Stimulated activated memory B cell treated with anti-CD40 and anti-IgM and Interleukin-4, amounts not matched to agents 10 μg/mL and 1 μg/mL and 100 μg/mL, for 72 hours (primary cell): ENCODE data around the gene CTNND1.
"Not testable (repeated sequence)": the region's sequence is repeated elsewhere in the genome, so short reads cannot be mapped to it uniquely, and the experiment has no call there.

Experiments used
- ATAC-seq: fragments of 150-1000 bp; cut with Tn5 transposase; 2 replicates; pipeline ENCODE4 v1.10.0; 2021
- H3K27ac Mint-ChIP-seq: one replicate; pipeline ENCODE4 v1.8.0; 2022; ENCODE audit warnings: mild to moderate bottlenecking, mixed read lengths
- H3K27me3 Mint-ChIP-seq: one replicate; pipeline ENCODE4 v1.8.0; 2022; ENCODE audit warnings: mixed read lengths
- H3K36me3 Mint-ChIP-seq: one replicate; pipeline ENCODE4 v1.8.0; 2022; ENCODE audit warnings: mixed read lengths
- H3K4me1 Mint-ChIP-seq: one replicate; pipeline ENCODE4 v1.8.0; 2022; ENCODE audit warnings: mixed read lengths
- H3K4me3 Mint-ChIP-seq: one replicate; pipeline ENCODE4 v1.8.0; 2022; ENCODE audit warnings: mild to moderate bottlenecking, moderate library complexity, mixed read lengths
- H3K9me3 Mint-ChIP-seq: one replicate; pipeline ENCODE4 v1.8.0; 2022; ENCODE audit warnings: mixed read lengths

Gene CTNND1

GRCh38 chr11:57793351-57794115, 31.9 kb downstream of the CTNND1 start:
- H3K4me1 Mint-ChIP-seq = peaks cover 42% of the 10 kb centered on the region
- peak overlapping the region; percentile 68 for H3K4me3 Mint-ChIP-seq
- ATAC-seq = no peak
- no peaks in the 10 kb centered on the region for H3K9me3 Mint-ChIP-seq
- H3K36me3 Mint-ChIP-seq = peaks cover 30% of the 10 kb centered on the region
- no peaks in the 10 kb centered on the region for H3K27me3 Mint-ChIP-seq
- H3K27ac Mint-ChIP-seq = peak overlapping the region; percentile 86

GRCh38 chr11:57798905-57799559, 37.4 kb downstream of the CTNND1 start:
- no peaks in the 10 kb centered on the region for H3K27me3 Mint-ChIP-seq
- peak overlapping the region; percentile 89 for H3K27ac Mint-ChIP-seq
- peaks cover 44% of the 10 kb centered on the region for H3K36me3 Mint-ChIP-seq
- no peaks in the 10 kb centered on the region for H3K9me3 Mint-ChIP-seq
- H3K4me1 Mint-ChIP-seq = peaks cover 31% of the 10 kb centered on the region
- peak; percentile 77 for ATAC-seq
- no peak overlapping the region for H3K4me3 Mint-ChIP-seq

- H3K4me1 Mint-ChIP-seq = peaks cover 31% of the 10 kb centered on the region
- H3K9me3 Mint-ChIP-seq = no peaks in the 10 kb centered on the region
- no peak overlapping the region for H3K4me3 Mint-ChIP-seq
- no peaks in the 10 kb centered on the region for H3K27me3 Mint-ChIP-seq
- ATAC-seq = peak; percentile 79
- H3K27ac Mint-ChIP-seq = peak overlapping the region; percentile 68
- peaks cover 51% of the 10 kb centered on the region for H3K36me3 Mint-ChIP-seq
These were observed 39.0 kb downstream of the CTNND1 start for GRCh38 chr11:57800444-57801182.

- Mint-ChIP-seq H3K4me1 (peaks cover 31% of the 10 kb centered on the region), H3K27ac (peak overlapping the region; percentile 68), H3K36me3 (peaks cover 51% of the 10 kb centered on the region), H3K9me3 (no peaks in the 10 kb centered on the region), H3K4me3 (no peak overlapping the region), H3K27me3 (no peaks in the 10 kb centered on the region)
- ATAC-seq = no peak
These were observed 39.5 kb downstream of the CTNND1 start for GRCh38 chr11:57801183-57801485.

DNA sequence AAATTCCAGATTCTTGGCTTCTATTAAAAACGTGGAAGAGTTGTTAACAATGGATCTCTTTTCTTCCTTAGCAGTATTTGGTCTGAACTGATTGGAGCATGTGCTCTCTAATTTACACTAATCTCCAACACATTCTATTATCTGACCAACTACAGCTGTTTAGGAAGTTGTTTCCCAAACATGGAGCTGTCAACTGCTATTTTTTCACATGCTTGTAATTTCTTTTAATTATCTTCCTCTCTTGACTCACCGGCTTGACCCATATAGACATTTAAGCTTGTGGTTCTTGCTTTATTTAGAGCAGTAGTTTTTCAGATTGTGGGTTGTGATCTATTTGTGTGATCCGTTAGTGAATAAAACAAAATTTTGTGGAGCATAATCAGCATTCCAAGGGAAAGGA, 40.8 kb downstream of the CTNND1 start:
- H3K27ac Mint-ChIP-seq = no peak overlapping the region
- no peaks in the 10 kb centered on the region for H3K27me3 Mint-ChIP-seq
- H3K9me3 Mint-ChIP-seq = no peaks in the 10 kb centered on the region

GRCh38 chr11:57804466-57804865, 42.9 kb downstream of the CTNND1 start:
- H3K4me1 Mint-ChIP-seq = peaks cover 13% of the 10 kb centered on the region
- no peak overlapping the region for H3K27ac Mint-ChIP-seq
- no peaks in the 10 kb centered on the region for H3K27me3 Mint-ChIP-seq
- peaks cover 57% of the 10 kb centered on the region for H3K36me3 Mint-ChIP-seq
- H3K4me3 Mint-ChIP-seq = no peak overlapping the region
- ATAC-seq = no peak
- no peaks in the 10 kb centered on the region for H3K9me3 Mint-ChIP-seq

More for the DNA sequence above, 40.8 kb downstream of the CTNND1 start:
- no peak overlapping the region for H3K4me3 Mint-ChIP-seq
- H3K4me1 Mint-ChIP-seq = peaks cover 31% of the 10 kb centered on the region
- peaks cover 52% of the 10 kb centered on the region for H3K36me3 Mint-ChIP-seq
- no peak for ATAC-seq

- no peak overlapping the region for H3K4me3 Mint-ChIP-seq
- peaks cover 5% of the 10 kb centered on the region for H3K4me1 Mint-ChIP-seq
- ATAC-seq = no peak
- peaks cover 57% of the 10 kb centered on the region for H3K36me3 Mint-ChIP-seq
- no peaks in the 10 kb centered on the region for H3K27me3 Mint-ChIP-seq
- no peak overlapping the region for H3K27ac Mint-ChIP-seq
- H3K9me3 Mint-ChIP-seq = no peaks in the 10 kb centered on the region
These were observed 44.2 kb downstream of the CTNND1 start for GRCh38 chr11:57805780-57806179.

DNA sequence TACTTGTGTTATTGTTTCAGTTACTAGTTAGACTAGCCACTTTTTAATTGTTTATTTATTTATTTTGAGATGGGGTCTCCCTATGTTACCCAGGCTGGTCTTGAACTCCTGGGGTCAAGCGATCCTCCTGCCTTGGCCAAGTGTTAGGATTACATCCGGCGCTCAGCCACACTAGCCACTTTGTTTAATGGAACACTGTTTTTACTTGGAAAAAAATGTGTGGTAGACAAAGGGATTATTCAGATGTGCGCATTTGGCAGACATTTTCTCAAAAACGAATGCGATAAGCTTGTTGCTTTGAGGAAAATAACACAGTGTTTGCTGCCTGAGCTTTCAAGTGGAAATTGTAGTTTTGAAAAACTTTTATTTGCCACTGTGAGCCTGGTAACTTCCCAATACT, 51.0 kb downstream of the CTNND1 start:
- no peak overlapping the region for H3K4me3 Mint-ChIP-seq
- H3K27ac Mint-ChIP-seq = no peak overlapping the region
- no peaks in the 10 kb centered on the region for H3K27me3 Mint-ChIP-seq
- no peak for ATAC-seq
- peaks cover 19% of the 10 kb centered on the region for H3K4me1 Mint-ChIP-seq
- no peaks in the 10 kb centered on the region for H3K9me3 Mint-ChIP-seq
- peaks cover 43% of the 10 kb centered on the region for H3K36me3 Mint-ChIP-seq

- ATAC-seq = peak; percentile 81
- no peaks in the 10 kb centered on the region for H3K9me3 Mint-ChIP-seq
- peaks cover 42% of the 10 kb centered on the region for H3K36me3 Mint-ChIP-seq
- peak overlapping the region; percentile 51 for H3K27ac Mint-ChIP-seq
- no peak overlapping the region for H3K4me3 Mint-ChIP-seq
- peaks cover 19% of the 10 kb centered on the region for H3K4me1 Mint-ChIP-seq
- H3K27me3 Mint-ChIP-seq = no peaks in the 10 kb centered on the region
These were observed 53.9 kb downstream of the CTNND1 start for GRCh38 chr11:57815476-57815875.

DNA sequence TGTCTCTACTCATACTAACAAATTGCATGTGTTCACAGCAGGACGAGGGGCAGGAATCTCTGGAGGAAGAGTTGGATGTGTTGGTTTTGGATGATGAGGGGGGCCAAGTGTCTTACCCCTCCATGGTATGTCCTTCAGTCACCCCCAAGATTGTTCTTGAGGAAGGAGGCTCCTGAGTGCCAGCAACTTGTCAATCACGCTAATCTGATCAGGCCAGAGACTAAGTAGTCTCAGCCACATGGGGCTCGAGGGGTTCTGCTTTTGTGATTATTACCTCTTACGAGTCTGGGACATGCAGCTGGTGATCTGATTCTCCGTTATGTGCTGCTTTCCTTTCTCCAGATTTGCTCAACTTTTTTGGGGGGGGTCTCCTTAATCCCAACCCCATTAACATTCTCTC, 54.3 kb downstream of the CTNND1 start:
- peaks cover 42% of the 10 kb centered on the region for H3K36me3 Mint-ChIP-seq
- H3K4me1 Mint-ChIP-seq = peaks cover 19% of the 10 kb centered on the region
- ATAC-seq = peak; percentile 53
- no peaks in the 10 kb centered on the region for H3K27me3 Mint-ChIP-seq
- H3K27ac Mint-ChIP-seq = peak overlapping the region; percentile 51
- no peaks in the 10 kb centered on the region for H3K9me3 Mint-ChIP-seq
- H3K4me3 Mint-ChIP-seq = no peak overlapping the region

GRCh38 chr11:57818812-57819211, 57.2 kb downstream of the CTNND1 start:
- Mint-ChIP-seq H3K27ac (no peak overlapping the region), H3K36me3 (peaks cover 41% of the 10 kb centered on the region), H3K9me3 (no peaks in the 10 kb centered on the region), H3K4me1 (peaks cover 19% of the 10 kb centered on the region), H3K4me3 (no peak overlapping the region), H3K27me3 (no peaks in the 10 kb centered on the region)
- ATAC-seq = no peak

DNA sequence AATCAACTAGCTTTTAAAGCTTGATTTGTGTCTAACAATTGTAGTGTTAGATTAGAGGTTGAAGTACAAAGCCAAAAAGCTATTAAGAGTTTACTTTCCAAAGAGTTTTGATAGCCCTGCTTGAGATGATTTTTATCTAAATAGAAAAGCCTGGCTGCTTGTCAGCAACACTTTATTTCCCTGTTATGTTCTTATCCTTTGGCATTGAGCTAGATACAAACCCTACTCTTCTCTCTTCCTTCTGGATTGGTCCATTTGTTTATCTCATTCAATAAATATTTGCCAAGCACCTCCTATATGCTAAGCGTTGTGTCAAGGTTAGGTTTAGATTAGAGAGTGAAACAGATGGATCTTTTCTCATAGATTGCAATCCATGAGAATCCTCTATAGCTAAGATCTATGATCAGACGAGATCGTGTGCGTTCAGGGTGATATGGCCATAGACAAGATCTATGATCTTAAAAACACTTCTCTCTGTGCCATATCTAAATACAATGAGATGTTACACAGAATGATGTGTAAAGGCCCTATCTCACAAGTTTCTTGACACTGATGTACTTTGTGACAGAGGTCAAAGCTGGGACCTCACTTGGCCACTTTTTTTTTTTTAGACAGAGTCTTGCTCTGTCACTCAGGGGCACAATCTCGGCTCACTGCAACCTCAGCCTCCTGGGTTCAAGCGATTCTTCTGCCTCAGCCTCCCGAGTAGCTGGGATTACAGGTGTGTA, 57.8 kb downstream of the CTNND1 start:
- Mint-ChIP-seq H3K27me3 (no peaks in the 10 kb centered on the region), H3K36me3 (peaks cover 35% of the 10 kb centered on the region), H3K4me3 (no peak overlapping the region), H3K4me1 (peaks cover 19% of the 10 kb centered on the region), H3K27ac (no peak overlapping the region), H3K9me3 (no peaks in the 10 kb centered on the region)
- no peak for ATAC-seq

- no peaks in the 10 kb centered on the region for H3K27me3 Mint-ChIP-seq
- H3K27ac Mint-ChIP-seq = no peak overlapping the region
- no peaks in the 10 kb centered on the region for H3K4me1 Mint-ChIP-seq
- no peak overlapping the region for H3K4me3 Mint-ChIP-seq
- no peaks in the 10 kb centered on the region for H3K9me3 Mint-ChIP-seq
- ATAC-seq = no peak
- no peaks in the 10 kb centered on the region for H3K36me3 Mint-ChIP-seq
These were observed 62.3 kb downstream of the CTNND1 start for GRCh38 chr11:57823859-57824258.

GRCh38 chr11:57834852-57835251, 73.2 kb downstream of the CTNND1 start:
- no peak overlapping the region for H3K27ac Mint-ChIP-seq
- no peak for ATAC-seq
- H3K4me3 Mint-ChIP-seq = no peak overlapping the region
- H3K4me1 Mint-ChIP-seq = no peaks in the 10 kb centered on the region
- H3K36me3 Mint-ChIP-seq = no peaks in the 10 kb centered on the region
- peaks cover 43% of the 10 kb centered on the region for H3K27me3 Mint-ChIP-seq
- no peaks in the 10 kb centered on the region for H3K9me3 Mint-ChIP-seq

DNA sequence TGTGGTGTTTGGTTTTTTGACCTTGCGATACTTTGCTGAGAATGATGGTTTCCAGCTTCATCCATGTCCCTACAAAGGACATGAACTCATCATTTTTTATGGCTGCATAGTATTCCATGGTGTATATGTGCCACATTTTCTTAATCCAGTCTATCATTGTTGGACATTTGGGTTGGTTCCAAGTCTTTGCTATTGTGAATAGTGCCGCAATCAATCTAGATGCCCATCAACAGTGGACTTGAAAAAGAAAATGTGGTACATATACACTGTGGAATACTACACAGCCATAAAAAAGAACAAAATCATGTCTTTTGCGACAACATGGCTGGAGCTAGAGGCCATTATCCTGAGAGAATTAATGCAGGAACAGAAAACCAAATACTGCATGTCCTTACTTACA, 77.0 kb downstream of the CTNND1 start:
- H3K9me3 Mint-ChIP-seq, ATAC-seq, H3K36me3 Mint-ChIP-seq, H3K27ac Mint-ChIP-seq, H3K4me3 Mint-ChIP-seq, H3K4me1 Mint-ChIP-seq: not testable (repeated sequence)
- peaks cover 21% of the 10 kb centered on the region for H3K27me3 Mint-ChIP-seq
